ENCODE measurements around the gene PTK7.
A peak's percentile ranks its signal among the peaks of the same experiment; 100 is the strongest.
"Not testable (repeated sequence)": the region's sequence is repeated elsewhere in the genome, so short reads cannot be mapped to it uniquely, and the experiment has no call there.

The PTK7 gene

GRCh38 chr6:43054206-43054943 is 21.7 kb upstream of the PTK7 start:
- no peak for DNase-seq

GRCh38 chr6:43055966-43056365 is 20.1 kb upstream of the PTK7 start:
- DNase-seq: no peak

- DNase-seq: no peak
Measured at GRCh38 chr6:43058531-43058930, 17.6 kb upstream of the PTK7 start.

- DNase-seq: peak; percentile 97
Measured at GRCh38 chr6:43059168-43060033, 16.7 kb upstream of the PTK7 start, which contains the start of the genes KLC4 and MRPL2. KLC4 (plus strand) TSS chr6:43059631; CDS start chr6:43061336, 1,705 bp downstream. MRPL2 (minus strand) TSS chr6:43059434; CDS start chr6:43059381, 53 bp downstream.

GRCh38 chr6:43060034-43060754 is 15.9 kb upstream of the PTK7 start:
- DNase-seq: no peak

- no peak for DNase-seq
Measured at GRCh38 chr6:43060755-43061633, 15.1 kb upstream of the PTK7 start.

- no peak for DNase-seq
Measured at GRCh38 chr6:43061861-43062260, 14.3 kb upstream of the PTK7 start.

- no peak for DNase-seq
Measured at GRCh38 chr6:43062818-43063217, 13.3 kb upstream of the PTK7 start.

- DNase-seq: peak; percentile 41
Measured at GRCh38 chr6:43070028-43070632, 6.0 kb upstream of the PTK7 start.

- DNase-seq: no peak
Measured at GRCh38 chr6:43074847-43075669, 1.1 kb upstream of the PTK7 start.

- DNase-seq: peak; percentile 47
Measured at GRCh38 chr6:43076464-43077332, 584 bp downstream of the PTK7 start.

GRCh38 chr6:43077333-43077809 is 1.3 kb downstream of the PTK7 start:
- no peak for DNase-seq

- DNase-seq: no peak
Measured at GRCh38 chr6:43077981-43078511, 1.9 kb downstream of the PTK7 start.

GRCh38 chr6:43078691-43079090 is 2.6 kb downstream of the PTK7 start:
- DNase-seq: no peak

- no peak for DNase-seq
Measured at GRCh38 chr6:43081043-43081442, 4.9 kb downstream of the PTK7 start.

GRCh38 chr6:43081922-43082321 is 5.8 kb downstream of the PTK7 start:
- not testable (repeated sequence) for DNase-seq

- no peak for DNase-seq
Measured at GRCh38 chr6:43082806-43083655, 6.9 kb downstream of the PTK7 start.

- no peak for DNase-seq
Measured at GRCh38 chr6:43086022-43086658, 10.0 kb downstream of the PTK7 start.

Measured in NCI-H1436 (cell line).